MCF 10A (cell line): ENCODE data around the gene NUTF2. TPM values are rescaled to one million over a fixed set of nuclear protein-coding genes. Genes with fewer than 3 reads are reported as not detected.

Experiments
- BruUV-seq: library from RNA; stranded (reverse); fragments of 400-500 nt; replicated peaks from 2 replicates; lab custom pipeline; 2021; lab: Mats Ljungman, UMichigan
- CTCF ChIA-PET: fragments of 300-600 bp; sonication (Branson Sonifier 250); formaldehyde crosslinking; extraction: SDS; loops from one replicate; lab custom pipeline; 2021; ENCODE audit warnings: antibody characterized with exemption, inconsistent platforms; lab: Yijun Ruan, JAX
- POLR2A ChIA-PET: fragments of 300-600, 350-650 bp; sonication (Branson Sonifier 250); formaldehyde crosslinking; extraction: SDS; loops from one replicate; lab custom pipeline; 2020; ENCODE audit warnings: antibody characterized with exemption, inconsistent platforms; lab: Yijun Ruan, JAX
- DNase-seq: peaks from one replicate; pipeline ENCODE4 v3.0.0-alpha.2; 2018; ENCODE audit not compliant: unreplicated experiment
- H3K27ac Mint-ChIP-seq: one replicate; pipeline ENCODE4 v1.8.0; 2022; ENCODE audit warnings: mild to moderate bottlenecking, low read depth, mixed read lengths; ENCODE audit not compliant: unreplicated experiment
- H3K27me3 Mint-ChIP-seq: one replicate; pipeline ENCODE4 v1.8.0; 2022; ENCODE audit warnings: mixed read lengths; ENCODE audit not compliant: insufficient read depth, unreplicated experiment
- H3K36me3 Mint-ChIP-seq: one replicate; pipeline ENCODE4 v1.8.0; 2022; ENCODE audit warnings: mild to moderate bottlenecking, moderate library complexity, mixed read lengths; ENCODE audit not compliant: insufficient read depth, unreplicated experiment
- H3K4me1 Mint-ChIP-seq: one replicate; pipeline ENCODE4 v1.8.0; 2022; ENCODE audit warnings: mixed read lengths; ENCODE audit not compliant: insufficient read depth, unreplicated experiment
- H3K4me3 Mint-ChIP-seq: one replicate; pipeline ENCODE4 v1.8.0; 2022; ENCODE audit warnings: mild to moderate bottlenecking, moderate library complexity, mixed read lengths; ENCODE audit not compliant: unreplicated experiment
- H3K9me3 Mint-ChIP-seq: one replicate; pipeline ENCODE4 v1.8.0; 2022; ENCODE audit warnings: mixed read lengths; ENCODE audit not compliant: unreplicated experiment
- CTCF ChIP-seq: fragments of 200-600 bp; IDR thresholded peaks from one replicate; pipeline ENCODE4 v1.8.0; 2022; ENCODE audit warnings: antibody characterized with exemption, mild to moderate bottlenecking; ENCODE audit not compliant: unreplicated experiment
- intact Hi-C: fragments of 100-400 bp; cut with micrococcal nuclease; formaldehyde crosslinking; loops from 2 replicates; pipeline ENCODE4 v1.14.1; 2022
- total RNA-seq: library from RNA; stranded (reverse); gene quantifications from 2 replicates; pipeline ENCODE4 v1.2.3, GENCODE V29; 2022

The NUTF2 gene
- total RNA-seq, 1 experiment from 2014 or later, result 133 TPM

DNA sequence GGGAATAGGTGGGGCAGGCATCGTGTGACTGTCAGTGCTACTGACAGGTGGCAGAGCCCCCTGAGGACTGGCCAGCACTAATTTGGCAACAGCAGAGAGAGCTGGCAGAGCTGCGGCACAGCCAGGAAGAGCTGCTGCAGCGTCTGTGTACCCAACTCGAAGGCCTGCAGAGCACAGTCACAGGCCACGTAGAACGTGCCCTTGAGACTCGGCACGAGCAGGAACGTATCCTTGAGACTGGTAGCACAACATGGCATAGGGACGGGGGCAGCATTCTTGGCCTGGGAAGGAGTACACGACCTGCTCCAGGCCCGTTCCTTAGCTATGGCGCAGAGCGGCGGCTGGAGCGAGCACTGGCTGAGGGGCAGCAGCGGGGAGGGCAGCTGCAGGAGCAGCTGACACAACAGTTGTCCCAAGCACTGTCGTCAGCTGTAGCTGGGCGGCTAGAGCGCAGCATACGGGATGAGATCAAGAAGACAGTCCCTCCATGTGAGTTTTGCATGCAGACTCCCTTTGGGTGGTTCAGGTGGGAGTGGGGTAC, 35.0 kb downstream of the NUTF2 start:
- Mint-ChIP-seq H3K4me1 (peaks cover 17% of the 10 kb centered on the region), H3K27me3 (no peaks in the 10 kb centered on the region), H3K4me3 (no peak overlapping the region), H3K9me3 (no peaks in the 10 kb centered on the region), H3K36me3 (peaks cover 68% of the 10 kb centered on the region), H3K27ac (no peak overlapping the region)
- CTCF ChIA-PET, result interaction anchor here (0.6 to 6.4 kb wide), 4 partner anchors 9 to 54 kb away, joined by 3 to 67 read pairs (median 5); no protein-coding TSS in a partner anchor
- intact Hi-C loops, result no loop called here
- no TSS peak for BruUV-seq
- DNase-seq, result no peak
- POLR2A ChIA-PET, result interaction anchor here (0.6 to 1.0 kb wide), 2 partner anchors 8 to 922 kb away, joined by 3 read pairs; no protein-coding TSS in a partner anchor
- no peak for TF ChIP-seq CTCF

GRCh38 chr16:67882374-67883145, 35.8 kb downstream of the NUTF2 start:
- H3K4me1 Mint-ChIP-seq, result peaks cover 17% of the 10 kb centered on the region
- ChIA-PET POLR2A (interaction anchor here (0.6 to 3.5 kb wide), 3 partner anchors 9 to 923 kb away, joined by 3 to 18 read pairs (median 3); partner anchors contain the start of gene PSKH1), CTCF (interaction anchor here (0.6 to 6.4 kb wide), 12 partner anchors 8 to 68 kb away, joined by 3 to 67 read pairs (median 7); partner anchors contain the start of genes EDC4 and NUTF2)
- H3K9me3 Mint-ChIP-seq, result no peaks in the 10 kb centered on the region
- H3K4me3 Mint-ChIP-seq, result no peak overlapping the region
- no peak for TF ChIP-seq CTCF
- H3K27me3 Mint-ChIP-seq, result no peaks in the 10 kb centered on the region
- H3K27ac Mint-ChIP-seq, result peak overlapping the region; percentile 72
- peaks cover 59% of the 10 kb centered on the region for H3K36me3 Mint-ChIP-seq
- no peak for DNase-seq
- no TSS peak for BruUV-seq
- intact Hi-C loops, result loop anchor here (1.0 kb wide), 1 partner anchor 46 kb away; no protein-coding TSS in a partner anchor

GRCh38 chr16:67883146-67883871, 36.6 kb downstream of the NUTF2 start:
- ChIA-PET POLR2A (interaction anchor here (1.6 to 3.5 kb wide), 4 partner anchors 10 to 39 kb away, joined by 4 to 18 read pairs (median 14); partner anchors contain the start of genes EDC4 and PSKH1), CTCF (interaction anchor here (0.6 to 6.4 kb wide), 32 partner anchors 9 to 732 kb away, joined by 3 to 67 read pairs (median 6); partner anchors contain the start of genes CTRL, EDC4, NUTF2 and PSKH1)
- no peak for TF ChIP-seq CTCF
- no TSS peak for BruUV-seq
- Mint-ChIP-seq H3K4me3 (no peak overlapping the region), H3K27me3 (no peaks in the 10 kb centered on the region), H3K36me3 (peaks cover 52% of the 10 kb centered on the region), H3K4me1 (peaks cover 17% of the 10 kb centered on the region), H3K9me3 (no peaks in the 10 kb centered on the region), H3K27ac (peak overlapping the region; percentile 72)
- intact Hi-C loops, result loop anchor here (1.0 kb wide), 1 partner anchor 45 kb away; no protein-coding TSS in a partner anchor
- no peak for DNase-seq
